NCI-H524 (cell line): Measurements from ENCODE around the gene FYB1.
"Not testable (repeated sequence)": the region's sequence is repeated elsewhere in the genome, so short reads cannot be mapped to it uniquely, and the experiment has no call there.

Experiments used
- DNase-seq, 2 experiments: peaks; one replicate each; lab custom pipeline; 2025; lab: John Stamatoyannopoulos, UW

The FYB1 gene

DNA sequence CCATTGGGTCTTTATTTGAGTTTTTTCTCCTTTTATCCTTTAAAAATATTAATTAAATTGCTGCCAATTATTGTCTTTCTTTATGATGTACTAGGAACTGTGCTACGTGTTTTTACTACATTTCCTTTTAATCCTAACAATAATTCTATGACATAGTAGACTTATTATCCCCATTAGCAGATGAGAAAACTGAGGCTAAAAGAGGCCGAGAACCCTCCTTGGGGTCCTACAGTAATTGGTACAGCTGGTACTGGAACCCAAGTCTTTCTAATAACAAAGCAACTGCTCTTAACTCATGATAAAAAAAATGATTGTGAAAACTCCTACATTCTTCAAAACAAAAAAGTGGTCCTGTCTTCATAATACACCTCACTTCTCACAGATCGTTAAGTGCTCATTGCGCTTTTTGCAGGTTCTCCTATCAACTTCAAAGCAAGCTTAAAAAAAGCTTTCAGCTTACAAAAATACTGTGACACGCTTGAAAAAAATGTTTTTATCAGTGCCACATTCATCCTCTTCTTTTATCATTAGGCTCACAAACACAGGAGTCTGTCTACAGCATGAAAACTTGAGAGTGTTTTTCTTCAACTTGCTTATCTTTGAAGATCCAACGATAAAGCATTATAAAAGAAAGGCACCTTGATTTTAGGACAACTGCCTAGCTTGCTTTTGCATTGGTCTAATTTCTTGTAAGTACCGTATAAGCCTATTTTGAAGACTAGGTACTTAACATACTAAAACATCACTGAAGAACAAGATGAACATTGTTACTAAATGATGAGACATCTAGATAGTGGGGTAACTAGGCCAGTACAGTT lies 32.4 kb downstream of the FYB1 start:
- no peak for DNase-seq

GRCh38 chr5:39186289-39186688 lies 33.1 kb downstream of the FYB1 start:
- DNase-seq, result no peak

DNA sequence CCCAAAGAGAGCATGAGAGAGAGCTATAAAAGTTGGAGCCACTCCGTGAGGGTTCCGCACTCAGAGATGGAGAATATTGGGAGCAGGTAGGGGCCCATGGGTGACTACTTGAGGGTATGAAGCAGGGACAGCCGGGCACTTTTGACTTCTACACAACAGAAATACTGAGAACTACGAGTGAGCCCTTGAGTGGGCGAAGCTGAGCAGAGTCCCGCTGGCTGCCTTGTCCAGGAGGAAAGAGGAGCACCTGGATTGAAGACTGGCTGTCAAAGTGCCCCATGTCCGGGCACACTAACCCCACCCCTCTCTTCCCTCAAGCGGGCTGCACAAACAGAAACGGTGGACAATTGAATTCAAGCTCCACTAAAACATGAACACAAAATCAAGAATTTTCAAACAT lies 33.6 kb downstream of the FYB1 start:
- DNase-seq, result no peak

DNA sequence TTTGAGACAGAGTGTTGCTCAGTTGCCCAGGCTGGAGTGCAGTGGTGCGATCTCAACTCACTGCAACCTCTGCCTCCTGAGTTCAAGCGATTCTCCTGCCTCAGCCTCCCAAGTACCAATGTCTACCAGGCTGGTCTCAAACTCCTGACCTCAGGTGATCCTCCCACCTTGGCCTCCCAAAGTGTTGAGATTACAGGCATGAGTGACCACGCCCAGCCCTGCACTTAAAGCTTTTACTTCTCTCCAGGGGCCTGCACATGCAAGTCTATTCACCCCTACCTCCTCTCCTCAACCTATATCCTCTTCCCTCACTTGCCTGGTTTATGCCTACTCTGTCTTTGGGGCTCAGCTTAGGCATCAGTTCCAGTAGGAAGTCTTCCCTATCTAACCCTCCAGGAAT lies 39.8 kb downstream of the FYB1 start:
- not testable (repeated sequence) for DNase-seq

- no peak for DNase-seq
These were observed 40.5 kb downstream of the FYB1 start for GRCh38 chr5:39178861-39179260.

- DNase-seq, result no peak
These were observed 41.2 kb downstream of the FYB1 start for GRCh38 chr5:39178171-39178570.

DNA sequence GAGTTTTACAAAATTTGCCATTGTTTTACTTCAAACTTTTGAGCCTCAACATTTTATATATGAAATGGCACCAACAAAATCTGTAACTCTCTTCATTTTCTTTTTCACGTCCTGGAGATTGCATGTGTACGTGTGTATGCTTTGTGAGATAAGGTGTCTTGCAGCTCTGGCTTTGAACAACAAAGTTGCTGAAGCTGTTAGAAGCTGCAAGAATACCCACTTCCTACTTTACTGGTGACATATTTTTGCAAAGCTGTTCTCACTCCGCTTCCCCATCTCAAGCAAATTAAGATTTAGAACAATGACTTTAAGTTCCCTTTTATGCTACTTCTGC lies 41.8 kb downstream of the FYB1 start:
- no peak for DNase-seq

DNA sequence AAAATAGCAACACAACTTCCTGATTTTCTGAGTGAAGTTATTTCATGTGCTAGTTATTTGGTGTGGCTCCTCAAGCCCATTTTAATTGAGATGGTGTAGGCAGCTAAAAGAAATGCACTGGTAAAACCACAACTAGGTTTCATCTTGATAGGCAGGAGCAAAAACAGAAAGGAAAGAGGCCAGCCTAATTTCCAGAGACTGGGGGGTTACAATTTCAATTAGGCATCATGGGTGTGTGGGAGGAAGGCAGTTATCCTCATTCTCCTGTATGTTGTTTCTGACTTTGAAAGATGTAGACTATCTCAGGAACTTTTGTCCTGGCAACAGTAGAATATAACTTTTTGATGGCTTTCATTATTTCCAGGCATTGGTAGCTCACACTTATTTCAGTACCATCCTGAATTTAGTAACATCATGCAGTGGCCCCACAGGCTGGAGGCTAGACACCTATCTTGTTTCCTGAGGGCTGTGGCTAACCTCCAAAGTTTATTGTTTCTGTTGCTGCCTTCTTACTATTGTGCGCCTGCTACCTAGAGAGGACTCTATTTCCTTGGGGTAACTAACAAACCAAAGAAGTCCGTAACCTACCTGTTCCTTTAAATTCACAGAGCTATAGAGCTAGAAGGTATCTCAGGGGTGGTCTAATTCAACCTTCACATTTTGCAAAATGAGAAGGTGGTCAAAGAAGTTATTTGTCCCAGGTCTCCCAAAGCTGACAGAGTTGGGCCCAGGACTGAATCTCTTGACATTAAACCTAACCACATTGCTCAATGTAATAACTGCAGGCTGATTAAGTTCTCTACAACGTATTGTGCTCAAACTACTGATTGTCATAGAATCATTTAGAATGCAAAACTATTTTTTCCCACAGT lies 42.4 kb downstream of the FYB1 start:
- DNase-seq, result no peak

- no peak for DNase-seq
These were observed 43.9 kb downstream of the FYB1 start for GRCh38 chr5:39175273-39175955.

GRCh38 chr5:39173069-39173468 lies 46.3 kb downstream of the FYB1 start:
- DNase-seq, result no peak

DNA sequence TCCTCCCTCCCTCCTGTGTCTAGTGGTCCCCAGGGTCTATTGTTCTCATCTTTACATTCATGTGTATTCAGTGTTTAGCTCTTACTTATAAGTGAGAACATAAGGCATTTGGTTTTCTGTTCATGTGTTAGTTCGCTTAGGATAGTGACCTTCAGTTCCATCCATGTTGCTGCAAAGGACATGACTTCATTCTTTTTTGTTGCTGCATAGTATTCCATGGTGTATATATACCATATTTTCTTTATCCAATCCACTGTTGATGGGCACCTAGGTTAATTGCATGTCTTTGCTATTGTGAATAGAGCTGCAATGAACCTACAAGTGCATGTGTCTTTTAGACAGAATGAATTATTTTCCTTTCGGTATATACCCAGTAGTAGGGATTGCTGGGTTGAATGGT lies 46.8 kb downstream of the FYB1 start:
- DNase-seq, result no peak

GRCh38 chr5:39171647-39172046 lies 47.7 kb downstream of the FYB1 start:
- no peak for DNase-seq

DNA sequence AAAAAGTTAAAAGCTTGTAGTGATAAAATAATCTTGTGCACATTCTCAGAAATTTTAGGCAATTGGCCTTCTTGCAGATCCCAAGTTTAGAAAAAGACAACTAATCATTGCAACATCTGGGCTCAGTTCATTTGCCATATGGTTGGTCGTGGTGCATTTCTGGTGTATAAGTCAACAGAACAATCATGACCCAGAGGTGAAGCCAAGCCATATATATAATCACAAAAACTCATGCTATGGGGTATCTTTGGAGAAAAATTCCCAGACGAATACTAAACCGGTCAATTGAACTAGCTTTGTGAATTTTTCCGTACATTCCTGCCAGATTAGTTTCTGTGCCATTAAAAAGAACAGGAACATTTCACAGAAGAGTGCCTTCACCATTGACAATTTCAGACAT lies 50.3 kb downstream of the FYB1 start:
- DNase-seq, result no peak

- DNase-seq, result no peak
These were observed 51.4 kb downstream of the FYB1 start for GRCh38 chr5:39167972-39168342.

DNA sequence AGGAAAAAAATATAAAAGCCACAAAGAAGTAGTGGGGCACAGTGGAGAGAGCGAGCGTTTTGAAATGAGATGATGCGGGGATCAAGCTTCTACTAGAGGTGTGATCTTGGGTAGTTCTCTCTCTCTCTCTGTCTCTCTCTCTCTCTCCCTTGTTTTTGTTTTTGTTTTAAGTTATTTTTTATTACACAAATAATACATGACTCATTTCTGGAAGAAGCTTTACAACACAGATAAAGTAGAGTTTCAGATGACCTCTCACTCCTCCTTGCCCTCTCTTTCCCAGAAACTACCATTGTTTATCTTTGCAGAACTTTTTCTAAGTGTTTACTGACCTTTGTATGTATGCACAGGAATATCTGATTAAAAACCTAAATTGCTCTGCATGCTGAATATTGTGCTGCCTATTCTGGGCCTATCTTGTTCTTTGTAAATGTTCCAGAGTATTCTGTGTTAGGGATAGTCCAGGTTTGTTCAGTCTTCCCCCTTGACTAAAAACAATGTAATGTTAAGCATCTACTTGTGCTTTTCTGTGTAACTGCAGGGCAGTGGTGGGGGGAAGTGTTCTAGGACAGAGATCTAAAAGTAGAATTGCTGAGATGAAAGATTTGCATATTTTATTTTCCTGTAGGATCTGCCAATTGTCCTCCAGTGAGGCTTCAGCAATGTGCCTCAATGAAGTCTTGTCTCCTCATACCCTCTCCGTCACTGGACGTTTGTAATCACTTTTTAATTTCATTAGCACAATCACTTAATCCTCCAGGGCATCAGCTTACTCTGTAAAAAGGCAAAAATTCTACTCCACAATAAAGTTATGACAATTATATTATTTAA lies 52.0 kb downstream of the FYB1 start:
- DNase-seq, result no peak

DNA sequence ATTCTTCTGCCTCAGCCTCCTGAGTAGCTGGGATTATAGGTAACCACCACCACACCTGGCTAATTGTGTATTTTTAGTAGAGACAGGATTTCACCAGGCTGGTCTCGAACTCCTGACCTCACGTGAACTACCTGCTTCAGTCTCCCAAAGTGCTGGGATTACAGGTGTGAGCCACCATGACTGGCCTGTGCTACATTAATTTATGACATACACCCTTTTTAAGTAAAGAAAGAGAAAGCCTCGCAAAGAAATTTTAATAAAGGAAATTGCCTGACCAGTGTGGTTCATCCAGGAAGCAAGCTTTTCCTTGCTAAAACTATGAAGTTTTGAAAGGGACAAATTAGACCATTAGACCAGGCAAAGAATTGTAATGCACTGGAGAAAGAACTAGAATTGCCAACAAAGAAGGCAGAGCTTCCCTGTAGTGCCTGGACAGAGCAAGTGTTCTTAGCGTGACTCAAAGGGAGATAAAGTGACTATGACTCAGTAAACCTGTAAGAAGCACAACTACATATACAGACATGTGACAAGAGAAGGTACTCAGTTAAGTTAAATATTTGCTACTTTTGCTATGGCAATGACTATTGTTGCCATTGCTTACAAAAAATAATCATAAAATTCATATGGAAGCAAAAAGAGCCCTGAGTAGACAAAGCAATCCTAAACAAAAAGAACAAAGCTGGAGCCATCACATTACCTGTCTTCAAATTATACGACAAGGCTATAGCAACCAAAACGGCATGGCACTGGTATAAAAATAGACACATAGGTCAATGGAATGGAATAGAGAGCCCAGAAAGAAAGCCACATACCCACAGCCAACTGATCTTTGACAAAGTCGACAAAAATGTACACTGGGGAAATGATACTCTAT lies 54.6 kb downstream of the FYB1 start:
- DNase-seq, result no peak

- DNase-seq, result no peak
These were observed 55.3 kb downstream of the FYB1 start for GRCh38 chr5:39164016-39164415.

- DNase-seq, result no peak
These were observed 57.8 kb downstream of the FYB1 start for GRCh38 chr5:39161578-39161977.

DNA sequence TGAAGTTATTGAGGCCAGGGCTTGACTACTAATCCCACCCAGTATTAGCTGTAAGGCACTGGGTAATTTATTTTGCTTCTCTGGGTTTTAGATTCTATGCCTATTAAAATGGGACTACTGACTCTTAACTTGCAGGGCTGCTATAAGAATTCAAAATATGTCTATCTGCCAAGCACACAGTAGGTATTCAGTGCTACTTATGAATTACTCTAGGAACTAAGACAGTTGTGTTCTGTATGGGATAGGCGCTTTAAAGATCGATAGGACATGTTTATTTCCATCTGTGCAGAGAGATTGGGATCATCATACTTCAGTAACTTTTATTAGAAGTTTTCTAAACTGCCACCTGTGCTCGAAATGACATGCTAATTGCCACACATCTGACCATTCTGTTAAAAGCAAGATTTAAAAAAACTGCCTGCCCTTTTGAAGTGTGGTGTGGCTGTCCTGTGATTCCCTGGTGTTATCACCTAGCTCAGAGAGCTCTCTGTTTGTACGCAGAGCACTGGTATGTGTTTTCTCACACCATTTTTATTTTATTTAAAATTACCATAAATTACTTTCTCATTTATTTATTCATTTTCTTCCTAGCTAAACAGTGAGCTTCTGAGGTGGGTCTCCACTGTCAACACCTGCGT lies 58.7 kb downstream of the FYB1 start:
- no peak for DNase-seq

DNA sequence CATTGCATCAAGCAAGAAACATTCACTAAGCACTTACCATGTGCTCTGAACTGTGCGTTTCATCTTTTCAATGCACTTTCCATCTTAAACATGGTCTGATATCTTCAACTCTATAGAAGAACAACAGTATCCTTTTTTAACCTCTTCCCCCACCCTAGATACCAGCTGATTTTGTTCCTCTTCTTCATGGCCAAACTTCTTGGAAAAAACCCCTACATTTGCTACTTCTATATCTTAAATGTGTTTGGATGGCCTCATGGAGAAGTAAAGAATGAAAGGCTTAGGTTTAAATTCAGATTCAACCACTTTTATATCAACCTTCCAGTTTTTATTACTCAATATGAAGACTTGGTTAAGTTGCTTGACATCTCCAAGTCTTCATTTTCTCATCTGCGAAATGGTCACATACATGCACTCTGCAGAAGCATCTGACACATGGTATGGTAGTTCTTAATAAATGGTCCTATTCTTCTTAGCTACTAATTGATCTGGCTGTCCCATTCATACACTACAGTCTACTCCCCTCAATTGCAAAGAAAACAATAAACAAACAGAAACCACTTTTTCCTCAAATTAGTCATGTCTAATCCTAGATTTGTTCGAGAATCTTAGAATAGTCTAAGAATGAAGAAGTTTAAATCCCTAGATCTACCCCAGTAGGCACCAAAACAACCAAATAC lies 59.4 kb downstream of the FYB1 start:
- DNase-seq, result no peak
